SW480 (cell line): Measurements from ENCODE around the gene CXXC5.

Source experiments
- DNase-seq: peaks from one replicate; pipeline ENCODE4 v3.0.0-alpha.2; 2016; ENCODE audit warnings: low spot score

The CXXC5 gene

GRCh38 chr5:139666551-139666950, 18.4 kb downstream of the CXXC5 start:
- no peak for DNase-seq

- peak; percentile 86 for DNase-seq
Observed at GRCh38 chr5:139667001-139667729, 19.0 kb downstream of the CXXC5 start.

GRCh38 chr5:139667730-139668063, 19.5 kb downstream of the CXXC5 start:
- no peak for DNase-seq

GRCh38 chr5:139668064-139668880, 20.1 kb downstream of the CXXC5 start:
- peak; percentile 59 for DNase-seq

GRCh38 chr5:139668924-139669661, 20.9 kb downstream of the CXXC5 start:
- DNase-seq: no peak

- DNase-seq: no peak
Observed at GRCh38 chr5:139669662-139670368, 21.7 kb downstream of the CXXC5 start.

- DNase-seq: peak; percentile 96
Observed at GRCh38 chr5:139670369-139671095, 22.4 kb downstream of the CXXC5 start.

GRCh38 chr5:139671096-139671841, 23.1 kb downstream of the CXXC5 start:
- peak; percentile 77 for DNase-seq

- no peak for DNase-seq
Observed at GRCh38 chr5:139675213-139675612, 27.1 kb downstream of the CXXC5 start.

GRCh38 chr5:139675825-139676224, 27.7 kb downstream of the CXXC5 start:
- DNase-seq: no peak

- no peak for DNase-seq
Observed at GRCh38 chr5:139676406-139676805, 28.3 kb downstream of the CXXC5 start.

GRCh38 chr5:139676951-139677735, 29.0 kb downstream of the CXXC5 start:
- DNase-seq: peak; percentile 82

- DNase-seq: no peak
Observed at GRCh38 chr5:139677736-139678613, 29.8 kb downstream of the CXXC5 start.

- no peak for DNase-seq
Observed at GRCh38 chr5:139678751-139679750, 30.9 kb downstream of the CXXC5 start.

GRCh38 chr5:139680368-139681111, 32.4 kb downstream of the CXXC5 start:
- no peak for DNase-seq

- no peak for DNase-seq
Observed at GRCh38 chr5:139681112-139681458, 32.9 kb downstream of the CXXC5 start.

- DNase-seq: no peak
Observed at GRCh38 chr5:139681466-139681865, 33.3 kb downstream of the CXXC5 start.
